ENCODE data around the gene EFCAB11. TPM values are rescaled to one million over a fixed set of nuclear protein-coding genes. Genes with fewer than 3 reads are reported as not detected.

The EFCAB11 gene
- total and polyA plus RNA-seq, 2 experiments from 2014 or later, result 7.7 to 24.6 TPM

DNA sequence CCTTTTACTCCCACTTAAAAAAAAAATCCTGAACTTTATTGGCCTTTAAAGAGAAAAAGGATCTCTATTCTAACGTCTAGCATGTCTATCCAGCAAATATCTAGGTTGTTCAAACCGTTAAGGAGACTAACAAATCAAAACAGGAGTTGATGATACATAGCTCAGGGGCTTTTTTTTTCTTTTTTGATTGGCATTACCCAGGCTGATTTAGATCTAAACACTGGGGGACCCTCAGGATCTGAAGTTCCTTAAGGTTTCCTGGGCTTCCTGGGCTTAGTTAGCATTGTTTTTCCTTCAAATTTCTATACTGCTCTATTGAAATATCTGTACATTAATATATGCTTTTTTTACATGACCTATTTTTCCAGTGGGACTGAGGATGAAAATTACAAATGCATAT is 42.3 kb downstream of the EFCAB11 start (continued):
- TF ChIP-seq, protein P1, sequence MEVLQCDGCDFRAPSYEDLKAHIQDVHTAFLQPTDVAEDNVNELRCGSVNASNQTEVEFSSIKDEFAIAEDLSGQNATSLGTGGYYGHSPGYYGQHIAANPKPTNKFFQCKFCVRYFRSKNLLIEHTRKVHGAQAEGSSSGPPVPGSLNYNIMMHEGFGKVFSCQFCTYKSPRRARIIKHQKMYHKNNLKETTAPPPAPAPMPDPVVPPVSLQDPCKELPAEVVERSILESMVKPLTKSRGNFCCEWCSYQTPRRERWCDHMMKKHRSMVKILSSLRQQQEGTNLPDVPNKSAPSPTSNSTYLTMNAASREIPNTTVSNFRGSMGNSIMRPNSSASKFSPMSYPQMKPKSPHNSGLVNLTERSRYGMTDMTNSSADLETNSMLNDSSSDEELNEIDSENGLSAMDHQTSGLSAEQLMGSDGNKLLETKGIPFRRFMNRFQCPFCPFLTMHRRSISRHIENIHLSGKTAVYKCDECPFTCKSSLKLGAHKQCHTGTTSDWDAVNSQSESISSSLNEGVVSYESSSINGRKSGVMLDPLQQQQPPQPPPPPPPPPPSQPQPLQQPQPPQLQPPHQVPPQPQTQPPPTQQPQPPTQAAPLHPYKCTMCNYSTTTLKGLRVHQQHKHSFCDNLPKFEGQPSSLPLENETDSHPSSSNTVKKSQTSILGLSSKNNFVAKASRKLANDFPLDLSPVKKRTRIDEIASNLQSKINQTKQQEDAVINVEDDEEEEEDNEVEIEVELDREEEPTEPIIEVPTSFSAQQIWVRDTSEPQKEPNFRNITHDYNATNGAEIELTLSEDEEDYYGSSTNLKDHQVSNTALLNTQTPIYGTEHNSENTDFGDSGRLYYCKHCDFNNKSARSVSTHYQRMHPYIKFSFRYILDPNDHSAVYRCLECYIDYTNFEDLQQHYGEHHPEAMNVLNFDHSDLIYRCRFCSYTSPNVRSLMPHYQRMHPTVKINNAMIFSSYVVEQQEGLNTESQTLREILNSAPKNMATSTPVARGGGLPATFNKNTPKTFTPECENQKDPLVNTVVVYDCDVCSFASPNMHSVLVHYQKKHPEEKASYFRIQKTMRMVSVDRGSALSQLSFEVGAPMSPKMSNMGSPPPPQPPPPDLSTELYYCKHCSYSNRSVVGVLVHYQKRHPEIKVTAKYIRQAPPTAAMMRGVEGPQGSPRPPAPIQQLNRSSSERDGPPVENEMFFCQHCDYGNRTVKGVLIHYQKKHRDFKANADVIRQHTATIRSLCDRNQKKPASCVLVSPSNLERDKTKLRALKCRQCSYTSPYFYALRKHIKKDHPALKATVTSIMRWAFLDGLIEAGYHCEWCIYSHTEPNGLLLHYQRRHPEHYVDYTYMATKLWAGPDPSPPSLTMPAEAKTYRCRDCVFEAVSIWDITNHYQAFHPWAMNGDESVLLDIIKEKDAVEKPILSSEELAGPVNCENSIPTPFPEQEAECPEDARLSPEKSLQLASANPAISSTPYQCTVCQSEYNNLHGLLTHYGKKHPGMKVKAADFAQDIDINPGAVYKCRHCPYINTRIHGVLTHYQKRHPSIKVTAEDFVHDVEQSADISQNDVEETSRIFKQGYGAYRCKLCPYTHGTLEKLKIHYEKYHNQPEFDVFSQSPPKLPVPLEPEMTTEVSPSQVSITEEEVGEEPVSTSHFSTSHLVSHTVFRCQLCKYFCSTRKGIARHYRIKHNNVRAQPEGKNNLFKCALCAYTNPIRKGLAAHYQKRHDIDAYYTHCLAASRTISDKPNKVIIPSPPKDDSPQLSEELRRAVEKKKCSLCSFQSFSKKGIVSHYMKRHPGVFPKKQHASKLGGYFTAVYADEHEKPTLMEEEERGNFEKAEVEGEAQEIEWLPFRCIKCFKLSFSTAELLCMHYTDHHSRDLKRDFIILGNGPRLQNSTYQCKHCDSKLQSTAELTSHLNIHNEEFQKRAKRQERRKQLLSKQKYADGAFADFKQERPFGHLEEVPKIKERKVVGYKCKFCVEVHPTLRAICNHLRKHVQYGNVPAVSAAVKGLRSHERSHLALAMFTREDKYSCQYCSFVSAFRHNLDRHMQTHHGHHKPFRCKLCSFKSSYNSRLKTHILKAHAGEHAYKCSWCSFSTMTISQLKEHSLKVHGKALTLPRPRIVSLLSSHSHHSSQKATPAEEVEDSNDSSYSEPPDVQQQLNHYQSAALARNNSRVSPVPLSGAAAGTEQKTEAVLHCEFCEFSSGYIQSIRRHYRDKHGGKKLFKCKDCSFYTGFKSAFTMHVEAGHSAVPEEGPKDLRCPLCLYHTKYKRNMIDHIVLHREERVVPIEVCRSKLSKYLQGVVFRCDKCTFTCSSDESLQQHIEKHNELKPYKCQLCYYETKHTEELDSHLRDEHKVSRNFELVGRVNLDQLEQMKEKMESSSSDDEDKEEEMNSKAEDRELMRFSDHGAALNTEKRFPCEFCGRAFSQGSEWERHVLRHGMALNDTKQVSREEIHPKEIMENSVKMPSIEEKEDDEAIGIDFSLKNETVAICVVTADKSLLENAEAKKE (CRISPR knock-in tag; IDR thresholded peaks at IDR 0.05), result no peak
- TF ChIP-seq, protein P2, sequence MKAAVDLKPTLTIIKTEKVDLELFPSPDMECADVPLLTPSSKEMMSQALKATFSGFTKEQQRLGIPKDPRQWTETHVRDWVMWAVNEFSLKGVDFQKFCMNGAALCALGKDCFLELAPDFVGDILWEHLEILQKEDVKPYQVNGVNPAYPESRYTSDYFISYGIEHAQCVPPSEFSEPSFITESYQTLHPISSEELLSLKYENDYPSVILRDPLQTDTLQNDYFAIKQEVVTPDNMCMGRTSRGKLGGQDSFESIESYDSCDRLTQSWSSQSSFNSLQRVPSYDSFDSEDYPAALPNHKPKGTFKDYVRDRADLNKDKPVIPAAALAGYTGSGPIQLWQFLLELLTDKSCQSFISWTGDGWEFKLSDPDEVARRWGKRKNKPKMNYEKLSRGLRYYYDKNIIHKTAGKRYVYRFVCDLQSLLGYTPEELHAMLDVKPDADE (IDR thresholded peaks at IDR 0.05), result no peak
- TF ChIP-seq CREB1 (CRISPR knock-in tag; IDR thresholded peaks at IDR 0.05; ENCODE audit: low read depth) (no peak), EZH2 (IDR thresholded peaks at IDR 0.05; ENCODE audit: low read depth, unreplicated experiment) (no peak), ZNF114 (CRISPR knock-in tag; IDR thresholded peaks at IDR 0.05) (no peak), STAT1 (IDR thresholded peaks at IDR 0.05; ENCODE audit: unreplicated experiment) (no peak)

DNA sequence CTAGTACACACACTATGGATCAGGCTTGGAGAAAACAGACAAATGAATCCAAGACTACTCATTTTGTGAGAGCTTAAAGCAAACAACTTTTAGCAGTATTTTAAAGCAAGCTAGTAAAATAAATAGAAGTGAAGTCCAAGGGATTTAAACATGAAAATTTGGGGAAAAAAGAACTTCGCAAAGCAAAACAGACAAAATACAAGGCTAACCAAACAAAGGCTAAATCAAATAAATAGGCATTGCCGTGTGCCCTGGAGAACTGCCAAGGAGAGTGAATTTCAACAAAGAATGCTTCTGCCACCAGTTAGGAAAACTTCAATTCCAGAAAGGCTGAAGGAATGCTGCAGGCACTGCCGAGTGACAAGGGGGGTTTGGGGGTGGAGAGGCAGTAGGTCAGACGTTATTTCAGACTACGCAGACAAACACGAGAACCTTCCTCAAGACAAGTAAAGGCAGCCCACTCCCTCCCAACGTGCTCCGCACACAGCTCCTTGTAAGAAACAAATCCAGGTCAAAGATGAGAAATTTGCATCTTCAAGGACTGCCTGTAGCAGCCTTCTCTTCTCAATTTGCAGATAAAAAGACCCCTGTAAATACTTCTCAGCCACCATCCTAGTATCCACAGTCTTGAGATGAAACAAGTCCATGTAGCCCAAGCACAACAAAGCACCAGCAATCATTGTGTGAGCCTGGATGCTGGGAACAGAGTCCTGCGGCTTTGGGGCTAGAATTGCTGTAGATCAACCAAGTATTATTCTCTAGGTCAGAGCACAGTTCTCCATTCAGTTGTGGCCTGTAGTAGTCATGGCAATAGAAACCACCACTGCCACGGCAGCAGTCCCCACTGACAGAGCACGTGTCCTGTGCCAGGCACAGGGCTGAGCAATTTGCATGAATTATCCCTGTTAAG is 43.3 kb downstream of the EFCAB11 start:
- Mint-ChIP-seq H3K27ac (peak overlapping the region; percentile 92), H3K36me3 (ENCODE audit: low read depth) (no peaks in the 10 kb centered on the region), H3K27me3 (ENCODE audit: insufficient read depth, low read depth, poor library complexity) (peaks cover 9% of the 10 kb centered on the region), H3K9me3 (no peaks in the 10 kb centered on the region), H3K4me3 (peak overlapping the region; percentile 46; the same call in 2 of the 3 replicates), H3K4me1 (peaks cover 44% of the 10 kb centered on the region)
- Histone ChIP-seq H3K4me3 (peak overlapping the region; percentile 11; the same call in 1 of the 2 replicates), H3K27me3 (ENCODE audit: insufficient read depth) (no peaks in the 10 kb centered on the region), H3K4me2 (peak overlapping the region; percentile 33), H3K4me1 (ENCODE audit: insufficient read depth) (peaks cover 31% of the 10 kb centered on the region), H3F3A (replicated peaks; ENCODE audit: low read depth) (no peaks in the 10 kb centered on the region), H2AFZ (0 out of 2 replicates have a peak overlapping the region, but pooled peaks have one; percentile 4), H3K27ac (ENCODE audit: low read depth) (peak overlapping the region; percentile 30), H3K36me3 (ENCODE audit: insufficient read depth) (no peaks in the 10 kb centered on the region), H3K79me2 (replicated peaks; ENCODE audit: insufficient read depth) (no peaks in the 10 kb centered on the region), H3K9me2 (ENCODE audit: insufficient read depth) (no peaks in the 10 kb centered on the region), H4K20me1 (replicated peaks; ENCODE audit: insufficient read depth) (no peaks in the 10 kb centered on the region)
- DNase-seq (ENCODE audit: low spot score) (peak; percentile 57), ATAC-seq (peak; percentile 89)
- TF ChIP-seq, protein P3, sequence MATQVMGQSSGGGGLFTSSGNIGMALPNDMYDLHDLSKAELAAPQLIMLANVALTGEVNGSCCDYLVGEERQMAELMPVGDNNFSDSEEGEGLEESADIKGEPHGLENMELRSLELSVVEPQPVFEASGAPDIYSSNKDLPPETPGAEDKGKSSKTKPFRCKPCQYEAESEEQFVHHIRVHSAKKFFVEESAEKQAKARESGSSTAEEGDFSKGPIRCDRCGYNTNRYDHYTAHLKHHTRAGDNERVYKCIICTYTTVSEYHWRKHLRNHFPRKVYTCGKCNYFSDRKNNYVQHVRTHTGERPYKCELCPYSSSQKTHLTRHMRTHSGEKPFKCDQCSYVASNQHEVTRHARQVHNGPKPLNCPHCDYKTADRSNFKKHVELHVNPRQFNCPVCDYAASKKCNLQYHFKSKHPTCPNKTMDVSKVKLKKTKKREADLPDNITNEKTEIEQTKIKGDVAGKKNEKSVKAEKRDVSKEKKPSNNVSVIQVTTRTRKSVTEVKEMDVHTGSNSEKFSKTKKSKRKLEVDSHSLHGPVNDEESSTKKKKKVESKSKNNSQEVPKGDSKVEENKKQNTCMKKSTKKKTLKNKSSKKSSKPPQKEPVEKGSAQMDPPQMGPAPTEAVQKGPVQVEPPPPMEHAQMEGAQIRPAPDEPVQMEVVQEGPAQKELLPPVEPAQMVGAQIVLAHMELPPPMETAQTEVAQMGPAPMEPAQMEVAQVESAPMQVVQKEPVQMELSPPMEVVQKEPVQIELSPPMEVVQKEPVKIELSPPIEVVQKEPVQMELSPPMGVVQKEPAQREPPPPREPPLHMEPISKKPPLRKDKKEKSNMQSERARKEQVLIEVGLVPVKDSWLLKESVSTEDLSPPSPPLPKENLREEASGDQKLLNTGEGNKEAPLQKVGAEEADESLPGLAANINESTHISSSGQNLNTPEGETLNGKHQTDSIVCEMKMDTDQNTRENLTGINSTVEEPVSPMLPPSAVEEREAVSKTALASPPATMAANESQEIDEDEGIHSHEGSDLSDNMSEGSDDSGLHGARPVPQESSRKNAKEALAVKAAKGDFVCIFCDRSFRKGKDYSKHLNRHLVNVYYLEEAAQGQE (IDR thresholded peaks at IDR 0.05; ENCODE audit: unreplicated experiment), result no peak
- no peak for TF ChIP-seq EZH2phosphoT487 (IDR thresholded peaks at IDR 0.05; ENCODE audit: unreplicated experiment)

All from GM23338 (cell line).